Activated CD4-positive, alpha-beta T cell treated with anti-CD3 and anti-CD28 coated beads, Interleukin-2, amount 50 U/mL, for 16 hours (primary cell): ENCODE measurements around the gene PLCL1.
"Not testable (repeated sequence)": the region's sequence is repeated elsewhere in the genome, so short reads cannot be mapped to it uniquely, and the experiment has no call there.

Experiments
- DNase-seq: peaks from one replicate; pipeline ENCODE4 v3.0.0-alpha.2; 2020

The PLCL1 gene

GRCh38 chr2:198008230-198008629 is 203.8 kb downstream of the PLCL1 start:
- peak; percentile 56 for DNase-seq

- no peak for DNase-seq
Measured at GRCh38 chr2:198012025-198012424, 207.6 kb downstream of the PLCL1 start.

GRCh38 chr2:198016243-198016642 is 211.8 kb downstream of the PLCL1 start:
- no peak for DNase-seq

GRCh38 chr2:198017068-198017467 is 212.7 kb downstream of the PLCL1 start:
- DNase-seq: no peak

GRCh38 chr2:198028955-198029354 is 224.6 kb downstream of the PLCL1 start:
- no peak for DNase-seq

- DNase-seq: not testable (repeated sequence)
Measured at GRCh38 chr2:198029576-198029975, 225.2 kb downstream of the PLCL1 start.

GRCh38 chr2:198033626-198034025 is 229.2 kb downstream of the PLCL1 start:
- DNase-seq: no peak

- DNase-seq: no peak
Measured at GRCh38 chr2:198036029-198036879, 231.9 kb downstream of the PLCL1 start.

- DNase-seq: no peak
Measured at GRCh38 chr2:198040835-198041234, 236.4 kb downstream of the PLCL1 start.

GRCh38 chr2:198042189-198042588 is 237.8 kb downstream of the PLCL1 start:
- no peak for DNase-seq

- DNase-seq: peak; percentile 41
Measured at GRCh38 chr2:198044777-198045176, 240.4 kb downstream of the PLCL1 start.

- no peak for DNase-seq
Measured at GRCh38 chr2:198045227-198045626, 240.8 kb downstream of the PLCL1 start.

- DNase-seq: no peak
Measured at GRCh38 chr2:198052741-198053140, 248.3 kb downstream of the PLCL1 start.

- no peak for DNase-seq
Measured at GRCh38 chr2:198053148-198053547, 248.8 kb downstream of the PLCL1 start.

GRCh38 chr2:198053776-198054175 is 249.4 kb downstream of the PLCL1 start:
- no peak for DNase-seq

- peak; percentile 30 for DNase-seq
Measured at GRCh38 chr2:198054299-198054698, 249.9 kb downstream of the PLCL1 start.

- no peak for DNase-seq
Measured at GRCh38 chr2:198055716-198056115, 251.3 kb downstream of the PLCL1 start.

- no peak for DNase-seq
Measured at GRCh38 chr2:198056836-198057235, 252.4 kb downstream of the PLCL1 start.

- DNase-seq: no peak
Measured at GRCh38 chr2:198059800-198060199, 255.4 kb downstream of the PLCL1 start.

GRCh38 chr2:198060277-198060676 is 255.9 kb downstream of the PLCL1 start:
- no peak for DNase-seq

GRCh38 chr2:198062826-198063225 is 258.4 kb downstream of the PLCL1 start:
- DNase-seq: no peak

GRCh38 chr2:198063242-198063641 is 258.8 kb downstream of the PLCL1 start:
- no peak for DNase-seq

GRCh38 chr2:198065322-198065721 is 260.9 kb downstream of the PLCL1 start:
- no peak for DNase-seq

GRCh38 chr2:198066597-198066996 is 262.2 kb downstream of the PLCL1 start:
- DNase-seq: no peak

- no peak for DNase-seq
Measured at GRCh38 chr2:198072655-198073054, 268.3 kb downstream of the PLCL1 start.
